ENCODE results near the gene BHMT. TPM values are rescaled to one million over a fixed set of nuclear protein-coding genes. Genes with fewer than 3 reads are reported as not detected.

The BHMT gene
- total and polyA plus RNA-seq, 2 of the 4 experiments (the other 2 are of a cell fraction) = not detected

- no peak overlapping the region for H3K4ac ChIP-seq (ENCODE audit: low read depth, low read length)
- no peaks in the 10 kb centered on the region for H3K36me3 ChIP-seq (ENCODE audit: control insufficient read depth, insufficient read depth, low read length)
- intact Hi-C loops (cut with micrococcal nuclease) (no loop called here), in situ Hi-C loops (cut with MboI; ENCODE audit: low sequenced_read_pairs) (loop anchor here (10.0 kb wide), 1 partner anchor 242 kb away; no protein-coding TSS in a partner anchor), dilution Hi-C loops (cut with HindIII; ENCODE audit: low sequenced_read_pairs, unreplicated experiment) (no loop called here)
- H2BK15ac ChIP-seq (ENCODE audit: low read depth, low read length) = no peak overlapping the region
- H3K56ac ChIP-seq (ENCODE audit: extremely low read depth, insufficient read depth, low read length) = no peak overlapping the region
- H2BK5ac ChIP-seq (ENCODE audit: low read depth, low read length, poor library complexity, severe bottlenecking) = no peak overlapping the region
- no peak overlapping the region for H3K4me3 ChIP-seq (ENCODE audit: insufficient read depth, low read depth, low read length)
- TF ChIP-seq MAZ (IDR thresholded peaks at IDR 0.05; ENCODE audit: borderline replicate concordance, low read depth, low read length) (no peak), RAD21 (IDR thresholded peaks at IDR 0.05; ENCODE audit: low read length) (no peak), FOS (IDR thresholded peaks at IDR 0.05; ENCODE audit: low read depth, low read length) (no peak), ELK1 (IDR thresholded peaks at IDR 0.05; ENCODE audit: borderline replicate concordance, low read depth, low read length) (no peak), MAFK (IDR thresholded peaks at IDR 0.05; ENCODE audit: low read depth, low read length) (no peak), RCOR1 (IDR thresholded peaks at IDR 0.05; ENCODE audit: insufficient replicate concordance, low read length) (no peak), MXI1 (IDR thresholded peaks at IDR 0.05; ENCODE audit: borderline replicate concordance, low read depth, low read length) (no peak), BHLHE40 (IDR thresholded peaks at IDR 0.05; ENCODE audit: low read depth, low read length) (no peak), POLR2A (IDR thresholded peaks at IDR 0.05; ENCODE audit: low read depth, low read length) (no peak), NFE2L2 (IDR thresholded peaks at IDR 0.05; ENCODE audit: low read depth, low read length) (no peak), RFX5 (IDR thresholded peaks at IDR 0.05; ENCODE audit: low read depth, low read length) (no peak), CEBPB (IDR thresholded peaks at IDR 0.05; ENCODE audit: low read depth, low read length) (no peak), CHD1 (IDR thresholded peaks at IDR 0.05; ENCODE audit: low read depth, low read length) (no peak), CTCF (conservative IDR thresholded peaks at IDR 0.05; ENCODE audit: low read depth, low read length) (no peak), SMC3 (IDR thresholded peaks at IDR 0.05; ENCODE audit: low read depth, low read length) (no peak)
- TF ChIP-seq, protein P1, sequence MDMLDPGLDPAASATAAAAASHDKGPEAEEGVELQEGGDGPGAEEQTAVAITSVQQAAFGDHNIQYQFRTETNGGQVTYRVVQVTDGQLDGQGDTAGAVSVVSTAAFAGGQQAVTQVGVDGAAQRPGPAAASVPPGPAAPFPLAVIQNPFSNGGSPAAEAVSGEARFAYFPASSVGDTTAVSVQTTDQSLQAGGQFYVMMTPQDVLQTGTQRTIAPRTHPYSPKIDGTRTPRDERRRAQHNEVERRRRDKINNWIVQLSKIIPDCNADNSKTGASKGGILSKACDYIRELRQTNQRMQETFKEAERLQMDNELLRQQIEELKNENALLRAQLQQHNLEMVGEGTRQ (IDR thresholded peaks at IDR 0.05; ENCODE audit: low read depth, low read length) = no peak
- H3K9me3 ChIP-seq (ENCODE audit: control insufficient read depth, insufficient read depth, low read length) = peaks cover 10% of the 10 kb centered on the region
- no peak overlapping the region for H3K27ac ChIP-seq (ENCODE audit: insufficient read depth, low read length)
- no peaks in the 10 kb centered on the region for H3K79me1 ChIP-seq (ENCODE audit: low read depth in 1 of 2, low read length in 2 of 2)
- H2AFZ ChIP-seq (replicated peaks; ENCODE audit: low read length, poor library complexity) = no peak overlapping the region
- no peak overlapping the region for H4K5ac ChIP-seq (ENCODE audit: low read depth, low read length)
- H4K8ac ChIP-seq (ENCODE audit: low read depth in 2 of 2, low read length in 2 of 2) = no peak overlapping the region
- ChIA-PET CTCF (no interaction called here), POLR2A (ENCODE audit: unreplicated experiment) (no interaction called here)
- H3K4me1 ChIP-seq (ENCODE audit: control insufficient read depth, insufficient read depth, low read length) = no peaks in the 10 kb centered on the region
- DNase-seq (no peak), ATAC-seq (ENCODE audit: low read depth) (no peak)
- no peak overlapping the region for H3K18ac ChIP-seq (ENCODE audit: low read depth, low read length)
- no TSS peak for BruUV-seq (replicated peaks)
- no peaks in the 10 kb centered on the region for H3K9me1 ChIP-seq (ENCODE audit: insufficient read depth, low read length)
- no peak overlapping the region for H3K9ac ChIP-seq (ENCODE audit: low read depth, low read length)
- no CpG with 5 or more reads among the region's 2 CpGs for WGBS, 2 experiments (ENCODE audit: extremely low coverage in 2 of 2, insufficient read length in 1 of 2)
- H2AK5ac ChIP-seq (ENCODE audit: low read depth, low read length) = no peak overlapping the region
- no peak overlapping the region for H2BK20ac ChIP-seq (ENCODE audit: low read depth, low read length)
- no peak overlapping the region for H3K14ac ChIP-seq (replicated peaks; ENCODE audit: low read depth, low read length)
- H2BK120ac ChIP-seq (ENCODE audit: low read depth, low read length) = no peak overlapping the region
- H4K20me1 ChIP-seq (ENCODE audit: insufficient read depth, low read length) = no peaks in the 10 kb centered on the region
- no peak overlapping the region for H4K91ac ChIP-seq (ENCODE audit: insufficient read depth, low read depth, low read length)
- H3K27me3 ChIP-seq (ENCODE audit: control insufficient read depth, insufficient read depth, low read length) = peaks cover 8% of the 10 kb centered on the region
- H3K4me2 ChIP-seq (ENCODE audit: low read depth, low read length) = no peak overlapping the region
- no peak overlapping the region for H2AK9ac ChIP-seq (replicated peaks; ENCODE audit: low read depth, low read length, poor library complexity)
- H3K23ac ChIP-seq (ENCODE audit: low read depth, low read length) = no peak overlapping the region
These were observed 25.0 kb downstream of the BHMT start for GRCh38 chr5:79136618-79137017.

Measured in IMR-90 (cell line).